NCI-H2171 (cell line): ENCODE measurements around the gene LAGE3.
"Not testable (repeated sequence)": the region's sequence is repeated elsewhere in the genome, so short reads cannot be mapped to it uniquely, and the experiment has no call there.

Experiments used
- DNase-seq: peaks from one replicate; lab custom pipeline; 2025; lab: John Stamatoyannopoulos, UW

Gene LAGE3

GRCh38 chrX:154502098-154502497, 23.0 kb upstream of the LAGE3 start:
- no peak for DNase-seq

GRCh38 chrX:154501423-154501822, 22.3 kb upstream of the LAGE3 start:
- DNase-seq, result not testable (repeated sequence)

- DNase-seq, result not testable (repeated sequence)
Observed at GRCh38 chrX:154496591-154497137, 17.6 kb upstream of the LAGE3 start.

DNA sequence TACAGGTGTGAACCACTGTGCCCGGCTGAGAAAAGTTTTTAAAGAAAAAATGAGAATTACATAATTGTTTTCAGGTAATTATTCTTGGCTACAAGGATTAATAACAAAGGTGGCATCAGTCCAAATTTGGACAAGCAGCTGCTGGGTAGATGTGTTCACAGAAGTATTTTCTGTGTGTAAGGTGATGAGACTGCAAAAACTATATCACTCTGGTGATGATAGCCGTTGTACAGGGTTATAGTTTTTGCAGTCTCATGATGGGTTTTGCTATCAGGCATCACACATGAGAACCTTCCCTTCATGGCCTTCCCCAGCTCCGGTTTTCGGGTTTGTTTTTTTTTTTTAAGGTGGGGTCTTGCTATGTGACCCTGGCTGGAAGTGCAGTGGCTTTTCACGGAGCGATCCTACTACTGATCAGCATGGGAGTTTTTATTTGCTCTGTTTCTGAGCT, 16.4 kb upstream of the LAGE3 start:
- no peak for DNase-seq

DNA sequence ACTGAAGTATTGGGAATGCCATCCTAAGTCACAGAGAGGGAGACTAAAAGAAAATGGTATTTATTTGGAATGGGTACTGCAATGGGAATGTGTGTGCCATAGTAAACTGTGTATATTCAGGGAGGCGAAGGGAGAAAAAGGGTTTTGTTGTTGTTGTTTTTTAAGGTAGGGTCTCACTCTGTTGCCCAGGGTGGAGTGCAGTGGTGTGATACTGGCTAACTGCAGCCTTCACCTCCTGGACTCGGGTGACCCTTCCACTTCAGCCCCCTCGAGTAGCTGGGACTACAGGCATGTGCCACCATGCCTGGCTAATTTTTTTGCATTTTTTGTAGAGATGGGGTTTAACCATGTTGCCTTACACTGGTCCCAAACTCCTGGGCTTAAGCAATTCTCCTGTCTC, 15.6 kb upstream of the LAGE3 start:
- DNase-seq, result no peak

GRCh38 chrX:154490414-154491083, 11.5 kb upstream of the LAGE3 start, which contains the start of gene SLC10A3:
SLC10A3 (minus strand) TSS chrX:154490629; CDS start chrX:154488940, 1,689 bp downstream.
- DNase-seq, result peak; percentile 82

DNA sequence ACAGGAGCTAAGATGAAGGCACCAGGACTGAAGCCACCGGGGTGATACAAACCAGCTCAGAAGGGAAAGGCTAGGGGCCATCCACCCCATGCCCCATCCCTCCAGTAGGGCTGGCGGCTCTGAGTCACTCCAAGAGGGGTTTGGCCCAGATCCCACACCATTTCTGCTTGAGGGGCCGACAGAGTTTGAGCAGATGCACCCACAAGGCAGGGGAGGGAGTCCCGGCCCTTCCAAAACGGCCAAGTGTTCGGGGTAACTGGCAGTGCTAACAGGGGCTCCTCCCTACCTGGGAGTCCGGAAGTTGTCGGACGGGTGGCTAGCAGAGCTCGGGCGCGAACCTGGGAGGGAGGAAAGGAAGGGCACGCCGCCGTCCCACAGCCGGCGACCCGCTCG, 10.9 kb upstream of the LAGE3 start:
- DNase-seq, result no peak

DNA sequence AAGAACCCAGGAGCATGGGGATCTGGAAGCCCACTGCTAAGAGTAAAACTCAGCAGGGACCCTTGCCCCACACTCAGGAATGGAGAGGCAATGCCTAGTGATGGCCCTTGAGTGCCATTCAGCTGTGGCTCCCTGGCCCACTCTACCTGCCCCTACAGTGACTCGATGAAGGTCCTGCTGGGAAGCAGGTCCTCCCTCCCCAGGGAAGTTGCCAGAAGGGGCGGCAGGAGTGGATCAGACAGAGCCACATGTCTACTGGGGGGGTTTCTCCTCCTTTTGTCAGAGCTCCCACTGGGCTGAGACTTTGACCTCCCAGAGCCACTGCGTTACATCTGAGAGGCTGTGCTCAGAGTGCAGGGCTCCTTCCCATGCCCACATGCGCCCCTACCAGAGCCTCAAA, 10.1 kb upstream of the LAGE3 start:
- DNase-seq, result no peak

DNA sequence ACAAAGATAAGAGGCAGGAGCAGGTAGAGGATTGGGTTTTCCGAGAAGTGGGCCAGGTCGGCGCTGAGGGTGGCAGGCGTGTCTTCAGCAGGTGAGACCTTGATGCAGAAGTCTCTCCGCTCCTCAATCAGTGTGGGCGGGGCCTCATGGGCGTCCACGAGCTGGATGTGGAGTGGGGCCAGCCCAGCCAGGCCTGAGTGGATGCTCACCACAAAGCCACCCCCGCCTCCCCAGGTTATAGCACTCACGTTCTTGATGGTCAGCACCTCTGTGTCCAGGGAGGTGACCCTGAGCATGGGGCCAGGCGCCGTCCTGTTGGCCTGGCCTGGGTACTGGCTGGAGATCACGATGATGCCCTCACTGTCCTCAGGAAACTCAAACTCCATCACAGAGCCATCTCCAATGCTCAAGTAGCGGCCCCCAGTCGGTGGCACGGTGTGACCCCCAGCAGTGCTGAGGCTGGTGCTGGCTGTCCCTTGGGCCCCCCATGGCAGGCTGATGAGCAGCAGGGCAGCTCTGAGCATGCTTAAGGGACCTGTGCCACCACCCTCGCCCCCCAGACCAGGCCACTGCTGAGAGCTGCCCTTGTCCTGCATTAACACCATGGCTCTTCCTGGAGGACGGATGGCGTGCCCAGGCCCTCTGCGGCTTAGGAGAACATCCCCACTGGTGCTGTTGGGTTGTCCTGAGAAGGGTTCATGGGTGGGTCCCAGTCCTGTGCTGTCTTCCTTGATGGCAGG, 9.4 kb upstream of the LAGE3 start:
- no peak for DNase-seq

DNA sequence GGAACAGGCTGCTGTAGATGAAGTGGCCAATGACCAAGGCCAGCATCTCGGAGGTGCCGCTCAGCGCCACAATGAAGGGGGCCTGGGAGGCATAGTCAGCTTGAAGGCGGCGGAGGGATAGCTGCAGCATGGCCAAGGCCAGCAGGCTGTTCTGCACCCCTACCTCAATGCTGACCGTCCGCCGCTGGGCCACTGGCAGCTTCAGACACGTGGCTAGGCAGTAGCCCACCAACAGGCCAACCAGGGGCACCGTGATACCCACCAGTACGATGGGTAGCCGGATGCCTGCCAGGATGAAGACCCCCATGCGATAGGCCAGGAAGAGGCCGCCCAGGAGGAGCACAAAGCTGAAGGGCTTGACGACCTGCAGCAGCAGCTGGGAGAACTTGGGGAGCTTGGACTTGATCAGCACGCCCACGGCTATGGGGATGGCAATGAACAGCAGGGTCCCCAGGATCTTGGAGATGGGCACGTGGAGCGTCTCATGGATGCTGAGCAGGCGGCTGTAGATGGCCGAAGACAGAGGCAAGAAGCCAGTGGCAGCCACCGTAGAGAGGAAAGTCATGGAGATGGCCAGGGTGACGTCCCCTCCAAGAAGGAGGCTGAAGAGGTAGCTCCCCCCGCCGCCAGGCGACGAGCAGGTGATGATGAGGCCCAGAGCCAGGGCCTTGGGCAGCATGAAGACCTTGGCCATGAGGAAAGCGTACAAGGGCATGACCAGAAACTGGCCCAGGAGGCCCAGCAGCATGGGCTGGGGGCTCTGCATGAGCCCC, 8.6 kb upstream of the LAGE3 start:
- no peak for DNase-seq

DNA sequence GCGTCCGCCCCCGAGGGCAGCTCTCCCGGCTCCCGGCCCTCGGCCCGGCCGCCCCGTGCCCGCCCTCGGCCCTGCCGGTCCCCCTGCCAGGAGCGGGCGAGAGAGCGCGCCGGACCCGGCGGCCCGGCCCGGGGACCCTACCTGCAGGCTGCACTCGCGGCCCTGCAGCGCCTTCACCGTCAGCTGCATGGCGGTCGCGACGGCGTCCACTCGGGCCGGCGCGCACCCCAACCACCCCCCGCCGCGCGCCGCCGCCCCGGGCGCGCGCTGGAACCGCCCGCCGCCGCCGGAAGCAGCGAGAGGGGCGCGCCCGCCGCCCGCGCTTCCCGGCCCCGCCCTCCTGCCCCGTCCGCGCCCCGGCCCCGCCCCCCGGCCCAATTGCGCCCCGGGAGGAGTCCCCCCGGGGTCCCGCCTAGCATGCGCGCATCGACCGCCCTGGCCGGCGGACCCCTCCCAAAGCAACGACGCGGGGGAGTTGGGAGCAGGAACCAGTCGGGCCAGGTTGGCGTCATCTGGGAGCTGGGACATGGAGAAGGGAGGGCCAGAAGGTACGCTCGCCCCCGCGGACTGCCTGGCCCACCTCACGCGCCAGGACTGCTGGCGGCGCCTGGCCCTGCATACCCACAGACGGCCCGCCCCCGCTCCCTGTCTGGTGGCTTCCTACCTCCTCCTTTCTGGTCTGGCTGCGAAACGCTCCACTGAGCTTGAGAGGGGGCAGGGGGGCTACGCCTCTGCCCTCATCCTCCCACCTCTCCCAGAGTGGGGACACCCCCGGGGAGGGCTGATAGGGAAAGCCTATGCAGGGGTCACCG, 7.5 kb upstream of the LAGE3 start, which contains the start of gene UBL4A:
TSS of gene UBL4A (minus strand) at position 220 of the 812 bp plus-strand sequence. CDS start at position 189, 31 bp downstream.
- no peak for DNase-seq

DNA sequence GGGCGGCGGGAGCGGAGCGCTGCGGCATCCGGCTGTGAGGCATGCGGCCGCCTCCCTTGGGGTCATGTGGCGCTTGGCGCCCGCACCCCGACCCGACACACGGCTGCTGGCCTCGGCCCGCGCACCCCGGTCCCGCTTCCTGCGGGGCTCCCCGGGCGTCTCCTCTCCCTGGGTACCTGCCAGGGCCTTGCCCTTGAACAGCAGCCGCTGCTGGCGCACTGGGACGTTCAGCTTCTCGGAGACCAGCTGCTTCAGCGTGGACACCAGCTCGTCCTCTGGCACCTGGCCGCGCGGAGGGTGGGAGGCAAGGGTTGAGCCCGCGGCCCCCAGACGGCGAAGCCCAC, 6.9 kb upstream of the LAGE3 start:
- DNase-seq, result no peak

- DNase-seq, result no peak
Observed at GRCh38 chrX:154485150-154486051, 6.3 kb upstream of the LAGE3 start.

- DNase-seq, result no peak
Observed at GRCh38 chrX:154484255-154485149, 5.4 kb upstream of the LAGE3 start.

DNA sequence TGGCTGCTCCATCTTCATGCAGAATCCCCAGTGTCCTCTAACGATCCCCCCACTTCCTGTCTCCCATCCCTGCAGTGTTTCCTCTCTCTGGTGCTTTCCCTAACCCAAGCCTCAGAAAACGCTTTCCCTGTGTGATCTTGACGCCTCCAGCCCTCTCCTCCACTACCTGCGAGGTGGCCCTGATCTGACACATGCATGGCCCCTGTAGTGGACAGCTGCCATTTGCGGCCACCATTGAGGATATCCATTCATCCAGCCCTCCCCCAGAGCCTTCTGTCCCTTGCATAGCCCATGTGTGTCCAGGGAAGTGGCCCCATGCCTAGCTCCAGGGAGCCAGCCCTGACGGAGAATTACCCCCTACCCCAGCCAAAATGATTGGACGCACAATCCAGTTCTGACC, 4.2 kb upstream of the LAGE3 start:
- no peak for DNase-seq

- no peak for DNase-seq
Observed at GRCh38 chrX:154482786-154483185, 3.7 kb upstream of the LAGE3 start.

DNA sequence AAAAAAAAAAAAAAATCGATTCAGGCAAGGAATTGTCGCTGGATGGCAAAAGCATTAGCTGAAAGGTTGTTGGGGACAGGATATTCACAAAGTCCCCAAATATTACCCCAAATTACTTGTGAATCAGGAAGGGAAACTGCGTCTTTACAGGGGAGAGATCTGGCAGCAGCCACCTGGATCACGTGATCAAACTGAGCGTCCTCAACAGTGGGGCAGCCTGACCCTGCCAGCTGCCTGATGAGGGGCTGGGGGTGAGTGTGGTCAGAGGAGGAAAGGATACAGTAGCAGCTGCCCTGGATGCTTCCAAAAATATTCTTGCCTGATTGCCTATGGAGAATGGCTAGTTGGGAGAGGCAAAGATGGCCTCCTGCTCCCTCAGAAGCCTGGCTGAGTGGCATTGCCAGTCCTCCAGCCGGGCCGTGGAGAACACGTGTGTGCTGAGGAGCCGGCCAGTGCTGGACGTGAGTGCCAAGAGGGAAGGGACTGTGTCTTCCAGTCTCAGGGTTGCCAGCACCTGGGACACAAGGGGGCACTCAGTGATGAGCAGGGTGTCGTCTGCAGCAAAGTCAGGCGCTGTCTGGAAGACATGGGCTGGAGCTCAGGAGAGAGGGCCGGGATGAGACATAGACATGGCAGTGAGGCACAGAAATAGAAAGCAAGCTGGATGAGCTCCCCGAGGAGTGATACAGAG, 3.0 kb upstream of the LAGE3 start:
- DNase-seq, result no peak

DNA sequence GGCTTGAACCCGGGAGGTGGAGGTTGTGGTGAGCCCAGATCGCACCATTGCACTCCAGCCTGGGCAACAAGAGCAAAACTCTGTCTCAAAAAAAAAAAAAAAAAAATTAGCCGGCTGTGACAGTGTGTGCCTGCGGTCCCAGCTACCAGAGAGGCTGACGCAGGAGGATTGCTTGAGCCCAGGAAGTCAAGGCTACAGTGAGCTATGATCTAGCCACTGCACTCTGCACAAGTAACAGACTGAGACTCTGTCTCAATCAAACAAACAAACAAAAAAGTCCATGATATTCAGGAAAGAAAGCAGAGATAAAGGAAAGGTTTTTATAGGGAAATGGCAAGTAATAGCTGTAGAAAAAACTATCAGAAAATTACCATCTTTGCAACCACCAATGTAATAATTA, 2.1 kb upstream of the LAGE3 start:
- DNase-seq, result no peak
